Parathyroid adenoma (tissue), 2 donors: ENCODE measurements around the gene DSCAML1.

Experiments
- H2AFZ ChIP-seq: fragments of 300-600 bp; sonication (generic); one replicate; pipeline ENCODE4 v1.7.0; 2017; ENCODE audit warnings: antibody characterized with exemption, mild to moderate bottlenecking
- H3K27ac ChIP-seq: fragments of 300-600 bp; sonication (generic); one replicate; pipeline ENCODE4 v1.7.0; 2017
- H3K27me3 ChIP-seq: fragments of 300-600 bp; sonication (generic); one replicate; pipeline ENCODE4 v1.7.0; 2017; ENCODE audit warnings: low read length; ENCODE audit not compliant: control insufficient read depth, insufficient read depth
- H3K36me3 ChIP-seq: fragments of 300-600 bp; sonication (generic); one replicate; pipeline ENCODE4 v1.7.0; 2017; ENCODE audit warnings: low read length; ENCODE audit not compliant: control insufficient read depth, insufficient read depth
- H3K4me1 ChIP-seq: fragments of 300-600 bp; sonication (generic); one replicate; pipeline ENCODE4 v1.7.0; 2017; ENCODE audit warnings: control low read depth
- H3K4me2 ChIP-seq: fragments of 300-600 bp; sonication (generic); one replicate; pipeline ENCODE4 v1.7.0; 2017; ENCODE audit warnings: low read length
- H3K4me3 ChIP-seq: fragments of 300-600 bp; sonication (generic); one replicate; pipeline ENCODE4 v1.7.0; 2017; ENCODE audit warnings: low read depth, low read length
- H3K79me2 ChIP-seq: fragments of 300-600 bp; sonication (generic); one replicate; pipeline ENCODE4 v1.7.0; 2017; ENCODE audit warnings: control low read depth
- H3K9ac ChIP-seq: fragments of 300-600 bp; sonication (generic); one replicate; pipeline ENCODE4 v1.7.0; 2017; ENCODE audit warnings: mild to moderate bottlenecking
- H3K9me3 ChIP-seq: fragments of 300-600 bp; sonication (generic); one replicate; pipeline ENCODE4 v1.7.0; 2017; ENCODE audit warnings: low read length; ENCODE audit not compliant: control insufficient read depth
- TF ChIP-seq, protein P1 (sequence below): fragments of 300-600 bp; sonication (generic); IDR thresholded peaks from one replicate; pipeline ENCODE4 v1.7.0; 2017; ENCODE audit warnings: antibody characterized with exemption, mild to moderate bottlenecking
- donor health status: primary hyperparathyroidism.

The DSCAML1 gene

DNA sequence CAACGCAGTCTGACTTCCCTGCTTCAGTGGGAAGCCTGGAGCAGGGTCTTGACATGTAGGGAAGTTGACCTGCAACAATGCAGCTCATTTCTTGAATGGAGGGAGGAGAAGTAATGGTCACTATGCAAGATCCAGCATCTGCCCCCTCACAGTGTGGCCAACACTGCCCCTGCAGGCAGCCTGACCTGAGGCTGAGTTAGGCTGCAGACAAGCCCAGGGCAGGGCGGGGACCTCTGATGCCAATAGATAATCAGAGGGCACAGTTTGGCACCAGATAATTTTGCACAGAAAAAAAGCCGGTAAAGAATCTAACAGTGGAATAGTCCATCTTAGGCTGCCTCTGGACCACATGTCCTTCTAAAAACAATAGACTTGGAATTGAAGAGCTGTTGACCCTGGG is 182.3 kb downstream of the DSCAML1 start:
- H3K4me1 ChIP-seq: no peaks in the 10 kb centered on the region

GRCh38 chr11:117613521-117613920 is 183.5 kb downstream of the DSCAML1 start:
- Histone ChIP-seq H3K9ac (no peak overlapping the region), H3K27me3 (no peaks in the 10 kb centered on the region), H2AFZ (no peak overlapping the region), H3K4me1 (no peaks in the 10 kb centered on the region), H3K36me3 (no peaks in the 10 kb centered on the region), H3K4me2 (no peak overlapping the region), H3K79me2 (no peaks in the 10 kb centered on the region), H3K9me3 (no peaks in the 10 kb centered on the region), H3K4me3 (no peak overlapping the region), H3K27ac (no peak overlapping the region)
- TF ChIP-seq, protein P1, sequence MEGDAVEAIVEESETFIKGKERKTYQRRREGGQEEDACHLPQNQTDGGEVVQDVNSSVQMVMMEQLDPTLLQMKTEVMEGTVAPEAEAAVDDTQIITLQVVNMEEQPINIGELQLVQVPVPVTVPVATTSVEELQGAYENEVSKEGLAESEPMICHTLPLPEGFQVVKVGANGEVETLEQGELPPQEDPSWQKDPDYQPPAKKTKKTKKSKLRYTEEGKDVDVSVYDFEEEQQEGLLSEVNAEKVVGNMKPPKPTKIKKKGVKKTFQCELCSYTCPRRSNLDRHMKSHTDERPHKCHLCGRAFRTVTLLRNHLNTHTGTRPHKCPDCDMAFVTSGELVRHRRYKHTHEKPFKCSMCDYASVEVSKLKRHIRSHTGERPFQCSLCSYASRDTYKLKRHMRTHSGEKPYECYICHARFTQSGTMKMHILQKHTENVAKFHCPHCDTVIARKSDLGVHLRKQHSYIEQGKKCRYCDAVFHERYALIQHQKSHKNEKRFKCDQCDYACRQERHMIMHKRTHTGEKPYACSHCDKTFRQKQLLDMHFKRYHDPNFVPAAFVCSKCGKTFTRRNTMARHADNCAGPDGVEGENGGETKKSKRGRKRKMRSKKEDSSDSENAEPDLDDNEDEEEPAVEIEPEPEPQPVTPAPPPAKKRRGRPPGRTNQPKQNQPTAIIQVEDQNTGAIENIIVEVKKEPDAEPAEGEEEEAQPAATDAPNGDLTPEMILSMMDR: no peak

More for the DNA sequence above, 182.3 kb downstream of the DSCAML1 start:
- H3K4me3 ChIP-seq: no peak overlapping the region
- TF ChIP-seq, protein P1: no peak
- H3K79me2 ChIP-seq: no peaks in the 10 kb centered on the region
- H2AFZ ChIP-seq: no peak overlapping the region
- no peak overlapping the region for H3K4me2 ChIP-seq
- no peaks in the 10 kb centered on the region for H3K9me3 ChIP-seq
- no peak overlapping the region for H3K27ac ChIP-seq
- no peaks in the 10 kb centered on the region for H3K36me3 ChIP-seq
- no peaks in the 10 kb centered on the region for H3K27me3 ChIP-seq
- no peak overlapping the region for H3K9ac ChIP-seq

GRCh38 chr11:117612177-117612576 is 184.8 kb downstream of the DSCAML1 start:
- Histone ChIP-seq H3K36me3 (no peaks in the 10 kb centered on the region), H3K9me3 (no peaks in the 10 kb centered on the region), H3K79me2 (no peaks in the 10 kb centered on the region), H3K4me2 (no peak overlapping the region), H3K4me3 (no peak overlapping the region), H2AFZ (no peak overlapping the region), H3K27me3 (no peaks in the 10 kb centered on the region), H3K4me1 (no peaks in the 10 kb centered on the region), H3K9ac (no peak overlapping the region), H3K27ac (no peak overlapping the region)
- TF ChIP-seq, protein P1: no peak

DNA sequence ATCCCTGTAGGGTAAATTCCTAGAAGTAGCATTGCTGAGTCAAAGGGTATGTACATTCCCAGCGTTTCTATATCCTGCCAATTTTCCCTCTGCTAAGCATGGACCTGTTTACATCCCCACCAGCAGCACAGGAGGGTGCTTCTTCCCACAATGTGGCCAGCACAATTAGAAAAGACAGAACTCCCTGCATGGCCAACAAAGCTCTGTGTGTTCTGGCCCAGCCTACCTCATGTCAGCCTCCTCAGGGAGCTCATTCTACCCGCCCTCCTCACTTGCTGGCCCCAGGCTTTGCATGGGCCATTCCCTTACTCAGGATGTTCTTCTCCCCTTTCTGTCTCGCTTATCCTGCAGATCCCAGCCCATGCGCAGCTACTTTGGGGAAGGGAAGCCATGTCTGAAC is 186.1 kb downstream of the DSCAML1 start:
- no peak overlapping the region for H3K4me3 ChIP-seq

DNA sequence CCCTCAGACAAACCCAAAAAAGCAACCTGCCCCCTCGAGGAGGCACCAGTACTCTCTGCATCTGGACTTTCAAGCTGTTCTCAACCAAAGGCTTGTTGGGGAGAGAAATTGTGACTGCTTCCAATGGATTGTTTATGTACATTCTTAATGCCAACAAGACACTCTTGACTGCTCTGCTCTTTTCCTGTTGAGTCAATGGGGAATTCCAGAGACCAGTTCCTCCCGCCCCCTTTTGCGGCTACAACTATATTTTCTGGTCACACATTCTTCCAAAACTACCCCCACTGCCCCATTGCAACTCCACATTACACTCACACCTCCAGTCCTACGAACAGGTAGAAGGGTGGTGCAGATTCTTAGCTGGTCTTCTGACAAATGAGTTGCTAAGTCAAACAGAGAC is 187.0 kb downstream of the DSCAML1 start:
- H3K9ac ChIP-seq: no peak overlapping the region
- no peaks in the 10 kb centered on the region for H3K9me3 ChIP-seq
- no peaks in the 10 kb centered on the region for H3K27me3 ChIP-seq
- no peak overlapping the region for H3K4me3 ChIP-seq
- no peak overlapping the region for H3K27ac ChIP-seq
- H3K4me2 ChIP-seq: no peak overlapping the region
- no peaks in the 10 kb centered on the region for H3K36me3 ChIP-seq
- H3K79me2 ChIP-seq: no peaks in the 10 kb centered on the region
- no peak overlapping the region for H2AFZ ChIP-seq
- TF ChIP-seq, protein P1: no peak
- H3K4me1 ChIP-seq: no peaks in the 10 kb centered on the region

More for the DNA sequence above, 186.1 kb downstream of the DSCAML1 start:
- Histone ChIP-seq H3K9ac (no peak overlapping the region), H3K9me3 (no peaks in the 10 kb centered on the region), H3K4me1 (no peaks in the 10 kb centered on the region), H3K27me3 (no peaks in the 10 kb centered on the region), H3K36me3 (no peaks in the 10 kb centered on the region), H3K79me2 (no peaks in the 10 kb centered on the region), H3K27ac (no peak overlapping the region), H2AFZ (no peak overlapping the region), H3K4me2 (no peak overlapping the region)
- TF ChIP-seq, protein P1: no peak
